B cell (primary cell): ENCODE results near the gene ATPAF1. TPM values are rescaled to one million over a fixed set of nuclear protein-coding genes. Genes with fewer than 3 reads are reported as not detected.

ENCODE experiments used
- ATAC-seq: fragments of 200-7000 bp; cut with Tn5 transposase; one replicate; pipeline ENCODE4 v1.10.0; 2021; ENCODE audit warnings: low read depth, mild to moderate bottlenecking, moderate number of reproducible peaks, moderate library complexity
- CTCF ChIA-PET: fragments of 350-600 bp; sonication (Branson Sonifier 250); formaldehyde crosslinking; loops from one replicate; lab custom pipeline; 2021; ENCODE audit warnings: antibody characterized with exemption, inconsistent platforms; lab: Charles Lee
- POLR2A ChIA-PET: fragments of 350-600 bp; sonication (Branson Sonifier 250); formaldehyde crosslinking; loops from one replicate; lab custom pipeline; 2021; ENCODE audit warnings: antibody characterized with exemption; lab: Charles Lee
- DNase-seq: peaks from one replicate; pipeline ENCODE4 v3.0.0; 2013
- H2AFZ ChIP-seq: 2 replicates; pipeline ENCODE4 v1.6.1; 2012; ENCODE audit warnings: mild to moderate bottlenecking, low read depth, low read length; ENCODE audit not compliant: insufficient read depth, poor library complexity, severe bottlenecking
- H3K27ac ChIP-seq, 2 donors: 1 replicate in 1 of 2; 2 replicates in 1 of 2; pipeline ENCODE4 v1.5.1; 2012 to 2013; ENCODE audit warnings: low read length in 2 of 2, mild to moderate bottlenecking in 2 of 2, moderate library complexity in 1 of 2
- H3K27me3 ChIP-seq, 4 experiments: fragments of 200-600 bp in 1 of 4; sonication (generic) in 1 of 4; replicated peaks in 1 of 4; 1 replicate in 2 of 4; 2 replicates in 2 of 4; pipeline versions ENCODE4 v1.6.1 to v1.7.0; 2013 to 2016; ENCODE audit warnings: low read length in 3 of 4, mild to moderate bottlenecking in 2 of 4, mixed read lengths in 1 of 4, moderate library complexity in 1 of 4; ENCODE audit not compliant: insufficient read depth in 4 of 4, control insufficient read depth in 3 of 4; ENCODE audit errors: control extremely low read depth in 1 of 4
- H3K36me3 ChIP-seq, 2 experiments: replicated peaks in 1 of 2; 1 replicate in 1 of 2; 2 replicates in 1 of 2; pipeline versions ENCODE4 v1.6.1 to v1.7.1; 2013; ENCODE audit warnings: low read length in 1 of 2; ENCODE audit not compliant: insufficient read depth in 2 of 2, control insufficient read depth in 1 of 2; ENCODE audit errors: control extremely low read depth in 1 of 2, extremely low read depth in 1 of 2
- H3K4me1 ChIP-seq, 2 donors: fragments of 200-600 bp in 1 of 2; sonication (generic) in 1 of 2; 1 replicate in 1 of 2; 2 replicates in 1 of 2; pipeline versions ENCODE4 v1.5.1 to v1.6.1; 2013 to 2017; ENCODE audit warnings: low read length in 2 of 2; ENCODE audit not compliant: control insufficient read depth in 2 of 2, insufficient read depth in 2 of 2
- H3K4me2 ChIP-seq: replicated peaks from 2 replicates; pipeline ENCODE3; 2012; ENCODE audit warnings: mild to moderate bottlenecking, low read depth, low read length; ENCODE audit not compliant: poor library complexity, severe bottlenecking
- H3K4me3 ChIP-seq, 5 experiments: fragments of 200-600 bp in 1 of 5; sonication (generic) in 1 of 5; 1 replicate in 3 of 5; 2 replicates in 2 of 5; pipeline versions ENCODE4 v1.5.1 to v1.7.0; 2011 to 2016; ENCODE audit warnings: low read length in 4 of 5, mild to moderate bottlenecking in 4 of 5, low read depth in 2 of 5, control low read depth in 1 of 5, moderate library complexity in 1 of 5; ENCODE audit not compliant: insufficient read depth in 1 of 5; ENCODE audit errors: control extremely low read depth in 1 of 5, extremely low read depth in 1 of 5
- H3K79me2 ChIP-seq: fragments of 200-600 bp; sonication (generic); one replicate; pipeline ENCODE4 v1.6.0; 2016; ENCODE audit warnings: low read length; ENCODE audit not compliant: control insufficient read depth, insufficient read depth
- H3K9ac ChIP-seq: fragments of 200-600 bp; sonication (generic); 2 replicates; pipeline ENCODE4 v1.6.1; 2017; ENCODE audit warnings: mild to moderate bottlenecking, low read length, moderate library complexity
- H3K9me3 ChIP-seq, 3 donors: one replicate each; pipeline versions ENCODE4 v1.6.1 to v1.7.1; 2013; ENCODE audit warnings: low read length in 2 of 3; ENCODE audit not compliant: control insufficient read depth in 2 of 3, insufficient read depth in 1 of 3; ENCODE audit errors: control extremely low read depth in 1 of 3
- H4K20me1 ChIP-seq: 2 replicates; pipeline ENCODE4 v1.6.0; 2012; ENCODE audit warnings: mild to moderate bottlenecking, low read length; ENCODE audit not compliant: insufficient read depth, control insufficient read depth, poor library complexity, severe bottlenecking
- H3K27ac Mint-ChIP-seq: one replicate; pipeline ENCODE4 v1.8.0; 2021; ENCODE audit warnings: mixed read lengths
- H3K27me3 Mint-ChIP-seq: one replicate; pipeline ENCODE4 v1.8.0; 2021; ENCODE audit warnings: mixed read lengths
- H3K4me1 Mint-ChIP-seq: one replicate; pipeline ENCODE4 v1.8.0; 2021; ENCODE audit warnings: mixed read lengths
- H3K4me3 Mint-ChIP-seq: one replicate; pipeline ENCODE4 v1.8.0; 2021; ENCODE audit warnings: mixed read lengths
- H3K9me3 Mint-ChIP-seq: one replicate; pipeline ENCODE4 v1.8.0; 2022; ENCODE audit warnings: mixed read lengths; ENCODE audit not compliant: insufficient read depth
- CTCF ChIP-seq: fragments of 200-600 bp; IDR thresholded peaks from one replicate; pipeline ENCODE4 v1.8.0; 2022; ENCODE audit warnings: antibody characterized with exemption, mild to moderate bottlenecking
- EZH2 ChIP-seq: IDR thresholded peaks from 2 replicates; pipeline ENCODE4 v1.6.1; 2012; ENCODE audit warnings: borderline replicate concordance, low read depth, mild to moderate bottlenecking, moderate library complexity, low read length; ENCODE audit not compliant: insufficient read depth, poor library complexity, severe bottlenecking
- WGBS: methylation state at CpG from one replicate; pipeline ENCODE4 v1.1.5; 2013; ENCODE audit warnings: missing lambda C conversion rate; ENCODE audit not compliant: insufficient coverage; 5-methylcytosine and 5-hydroxymethylcytosine counted together
- intact Hi-C: fragments of 100-400 bp; cut with micrococcal nuclease; formaldehyde crosslinking; loops from one replicate; pipeline ENCODE4 v1.10.0; 2022
- polyA plus RNA-seq: library from polyadenylated mRNA; depleted of rRNA; stranded (reverse); fragments of >200 nt; gene quantifications from 2 replicates; pipeline ENCODE4 v1.2.3, GENCODE V29; 2012
- total RNA-seq, 2 donors: library from RNA; stranded (reverse); fragments of 120-200 nt in 1 of 2; gene quantifications; 1 replicate in 1 of 2; 2 replicates in 1 of 2; pipeline versions ENCODE4 v1.2.3 to v1.2.4, GENCODE V29; 2013 to 2022

Gene ATPAF1
- total and polyA plus RNA-seq, 2 donors (not counting 1 experiment from before 2014, with no cell fraction given): 18.3 to 22.0 TPM

GRCh38 chr1:46596846-46597245, 71.3 kb downstream of the ATPAF1 start:
- H3K9me3 ChIP-seq: no peaks in the 10 kb centered on the region
- ChIA-PET CTCF (no interaction called here), POLR2A (no interaction called here)
- TF ChIP-seq CTCF: no peak
- no peak for TF ChIP-seq EZH2
- intact Hi-C loops: no loop called here
- no peaks in the 10 kb centered on the region for H3K27me3 Mint-ChIP-seq
- H3K27ac ChIP-seq: no peak overlapping the region
- H3K4me3 Mint-ChIP-seq: no peak overlapping the region
- peaks cover 0 to 23% of the 10 kb centered on the region in 2 experiments for H3K36me3 ChIP-seq
- H3K4me3 ChIP-seq: no peak overlapping the region
- H2AFZ ChIP-seq: no peak overlapping the region
- H3K4me2 ChIP-seq: no peak overlapping the region
- H3K9ac ChIP-seq: no peak overlapping the region
- H3K27me3 ChIP-seq: no peaks in the 10 kb centered on the region
- H3K9me3 Mint-ChIP-seq: no peaks in the 10 kb centered on the region
- WGBS: 100% methylated on average over 1 of the region's 3 CpGs
- ATAC-seq (no peak), DNase-seq (no peak)
- no peaks in the 10 kb centered on the region for H4K20me1 ChIP-seq
- H3K27ac Mint-ChIP-seq: no peak overlapping the region
- peaks cover 7 to 9% of the 10 kb centered on the region in 2 donors for H3K4me1 ChIP-seq
- peaks cover 25% of the 10 kb centered on the region for H3K4me1 Mint-ChIP-seq
- H3K79me2 ChIP-seq: no peaks in the 10 kb centered on the region

- Histone ChIP-seq H3K79me2 (no peaks in the 10 kb centered on the region), H3K9ac (no peak overlapping the region), H4K20me1 (no peaks in the 10 kb centered on the region), H3K36me3 (peaks cover 0 to 30% of the 10 kb centered on the region in 2 experiments), H2AFZ (no peak overlapping the region), H3K27me3 (no peaks in the 10 kb centered on the region), H3K9me3 (no peaks in the 10 kb centered on the region), H3K4me2 (no peak overlapping the region), H3K27ac (no peak overlapping the region), H3K4me3 (no peak overlapping the region), H3K4me1 (peaks cover 7 to 9% of the 10 kb centered on the region in 2 donors)
- peaks cover 22% of the 10 kb centered on the region for H3K4me1 Mint-ChIP-seq
- no peaks in the 10 kb centered on the region for H3K9me3 Mint-ChIP-seq
- intact Hi-C loops: no loop called here
- ATAC-seq (no peak), DNase-seq (no peak)
- POLR2A ChIA-PET: interaction anchor here (0.6 kb wide), 1 partner anchor 16 kb away, joined by 3 read pairs; no protein-coding TSS in a partner anchor
- H3K27me3 Mint-ChIP-seq: no peaks in the 10 kb centered on the region
- no peak overlapping the region for H3K4me3 Mint-ChIP-seq
- no peak for TF ChIP-seq CTCF
- TF ChIP-seq EZH2: no peak
- WGBS: 83% methylated on average over 1 of the region's 1 CpG
- CTCF ChIA-PET: interaction anchor here (1.0 kb wide), 1 partner anchor 9 kb away, joined by 3 read pairs; no protein-coding TSS in a partner anchor
- no peak overlapping the region for H3K27ac Mint-ChIP-seq
Observed at GRCh38 chr1:46596036-46596435, 72.1 kb downstream of the ATPAF1 start.
